H9 (cell line): ENCODE results near the gene WNT2. TPM values are rescaled to one million over a fixed set of nuclear protein-coding genes. Genes with fewer than 3 reads are reported as not detected.

Experiments used
- DNase-seq: peaks from one replicate; pipeline ENCODE4 v3.0.0-alpha.2; 2017
- H2AFZ ChIP-seq: one replicate; pipeline ENCODE4 v1.6.1; 2013; ENCODE audit warnings: mild to moderate bottlenecking, low read length, control low read depth, moderate library complexity
- H2AK5ac ChIP-seq: 2 replicates; pipeline ENCODE4 v1.6.1; 2013; ENCODE audit warnings: low read length, control low read depth, mixed read lengths; ENCODE audit not compliant: insufficient read length
- H2BK120ac ChIP-seq: one replicate; pipeline ENCODE4 v1.6.1; 2013; ENCODE audit warnings: low read depth, mild to moderate bottlenecking, low read length, control low read depth, inconsistent platforms; ENCODE audit not compliant: poor library complexity, severe bottlenecking
- H2BK12ac ChIP-seq: 2 replicates; pipeline ENCODE4 v1.6.1; 2013; ENCODE audit warnings: low read length, control low read depth, mixed read lengths, low read depth; ENCODE audit not compliant: insufficient read length
- H2BK15ac ChIP-seq: 2 replicates; pipeline ENCODE4 v1.6.1; 2013; ENCODE audit warnings: low read depth, low read length, control low read depth
- H2BK20ac ChIP-seq: one replicate; pipeline ENCODE4 v1.6.1; 2013; ENCODE audit warnings: low read depth, mild to moderate bottlenecking, low read length, control low read depth, inconsistent platforms; ENCODE audit not compliant: poor library complexity, severe bottlenecking
- H2BK5ac ChIP-seq: 2 replicates; pipeline ENCODE4 v1.6.1; 2013; ENCODE audit warnings: low read length, control low read depth, mixed read lengths; ENCODE audit not compliant: insufficient read length
- H3K14ac ChIP-seq: 2 replicates; pipeline ENCODE4 v1.6.1; 2013; ENCODE audit warnings: low read length, control low read depth; ENCODE audit not compliant: insufficient read depth
- H3K18ac ChIP-seq: 2 replicates; pipeline ENCODE4 v1.6.1; 2013; ENCODE audit warnings: low read depth, mild to moderate bottlenecking, mixed read lengths, low read length, control low read depth; ENCODE audit not compliant: insufficient read length
- H3K23ac ChIP-seq: 2 replicates; pipeline ENCODE4 v1.6.1; 2013; ENCODE audit warnings: low read length, control low read depth, mixed read lengths, low read depth; ENCODE audit not compliant: insufficient read length
- H3K23me2 ChIP-seq: 2 replicates; pipeline ENCODE4 v1.6.1; 2013; ENCODE audit warnings: low read depth, mild to moderate bottlenecking, mixed read lengths, low read length, control low read depth; ENCODE audit not compliant: insufficient read length, poor library complexity, severe bottlenecking
- H3K27ac ChIP-seq: 2 replicates; pipeline ENCODE4 v1.5.1; 2013; ENCODE audit warnings: low read length, control low read depth, mixed read lengths, low read depth; ENCODE audit not compliant: insufficient read length
- H3K27me3 ChIP-seq: 2 replicates; pipeline ENCODE4 v1.6.1; 2013; ENCODE audit warnings: low read length, control low read depth, inconsistent platforms; ENCODE audit not compliant: insufficient read depth
- H3K4ac ChIP-seq: 2 replicates; pipeline ENCODE4 v1.6.1; 2013; ENCODE audit warnings: low read depth, mild to moderate bottlenecking, control low read depth, inconsistent platforms, low read length, moderate library complexity
- H3K4me1 ChIP-seq: 2 replicates; pipeline ENCODE4 v1.6.1; 2013; ENCODE audit warnings: low read length, control low read depth, inconsistent platforms; ENCODE audit not compliant: insufficient read depth
- H3K4me2 ChIP-seq: 2 replicates; pipeline ENCODE4 v1.6.1; 2013; ENCODE audit warnings: low read length, control low read depth, mixed read lengths; ENCODE audit not compliant: insufficient read length, insufficient read depth
- H3K56ac ChIP-seq: 2 replicates; pipeline ENCODE4 v1.6.1; 2013; ENCODE audit warnings: low read depth, mild to moderate bottlenecking, mixed read lengths, low read length, control low read depth; ENCODE audit not compliant: insufficient read length
- H3K79me1 ChIP-seq: 2 replicates; pipeline ENCODE4 v1.6.1; 2013; ENCODE audit warnings: low read depth, mild to moderate bottlenecking, moderate library complexity, low read length, control low read depth, inconsistent platforms; ENCODE audit not compliant: insufficient read depth, poor library complexity, severe bottlenecking
- H3K79me2 ChIP-seq: 2 replicates; pipeline ENCODE4 v1.6.1; 2013; ENCODE audit warnings: low read length, control low read depth, inconsistent platforms; ENCODE audit not compliant: insufficient read depth
- H3K9ac ChIP-seq: 2 replicates; pipeline ENCODE4 v1.6.1; 2013; ENCODE audit warnings: low read length, control low read depth, mixed read lengths; ENCODE audit not compliant: insufficient read length; ENCODE audit errors: extremely low read depth
- H3K9me3 ChIP-seq: one replicate; pipeline ENCODE4 v1.6.1; 2013; ENCODE audit warnings: low read depth, low read length, inconsistent platforms; ENCODE audit not compliant: control insufficient read depth
- H3T11ph ChIP-seq: one replicate; pipeline ENCODE4 v1.6.1; 2013; ENCODE audit warnings: mild to moderate bottlenecking, low read length, control low read depth, inconsistent platforms
- H4K20me1 ChIP-seq: one replicate; pipeline ENCODE4 v1.6.1; 2013; ENCODE audit not compliant: control insufficient read depth, insufficient read length, insufficient read depth
- H4K5ac ChIP-seq: 2 replicates; pipeline ENCODE4 v1.6.1; 2013; ENCODE audit warnings: low read depth, mild to moderate bottlenecking, mixed read lengths, low read length, control low read depth; ENCODE audit not compliant: insufficient read length
- H4K8ac ChIP-seq: replicated peaks from 2 replicates; pipeline ENCODE4 v1.6.1; 2013; ENCODE audit warnings: low read length, control low read depth, mixed read lengths, low read depth; ENCODE audit not compliant: insufficient read length
- H4K91ac ChIP-seq: 2 replicates; pipeline ENCODE4 v1.6.1; 2013; ENCODE audit warnings: low read depth, mild to moderate bottlenecking, moderate library complexity, mixed read lengths, low read length, control low read depth; ENCODE audit not compliant: insufficient read length
- H3K27ac Mint-ChIP-seq, 3 experiments: 2 replicates in 2 of 3; 3 replicates in 1 of 3; pipeline ENCODE4 v1.8.0; 2020 to 2021; ENCODE audit warnings: mixed read lengths in 3 of 3, mild to moderate bottlenecking in 1 of 3, moderate library complexity in 1 of 3
- H3K27me3 Mint-ChIP-seq: 2 replicates; pipeline ENCODE4 v1.8.0; 2021; ENCODE audit warnings: low read depth, mild to moderate bottlenecking, moderate library complexity, mixed read lengths
- H3K36me3 Mint-ChIP-seq, 3 experiments: 2 replicates in 2 of 3; 3 replicates in 1 of 3; pipeline ENCODE4 v1.8.0; 2020 to 2021; ENCODE audit warnings: low read depth in 3 of 3, mixed read lengths in 3 of 3; ENCODE audit not compliant: insufficient read depth in 1 of 3
- H3K4me1 Mint-ChIP-seq, 2 experiments: 2 replicates each; pipeline ENCODE4 v1.8.0; 2020; ENCODE audit warnings: mixed read lengths in 2 of 2
- H3K4me3 Mint-ChIP-seq, 2 experiments: 2 replicates in 1 of 2; 3 replicates in 1 of 2; pipeline ENCODE4 v1.8.0; 2020 to 2021; ENCODE audit warnings: mild to moderate bottlenecking in 2 of 2, mixed read lengths in 2 of 2, moderate library complexity in 1 of 2
- H3K9me3 Mint-ChIP-seq, 2 experiments: 2 replicates in 1 of 2; 3 replicates in 1 of 2; pipeline ENCODE4 v1.8.0; 2020; ENCODE audit warnings: mild to moderate bottlenecking in 2 of 2, mixed read lengths in 2 of 2, moderate library complexity in 1 of 2
- CTCF ChIP-seq: fragments of 200-600 bp; sonication (generic); conservative IDR thresholded peaks from 3 replicates; pipeline ENCODE4 v1.8.0; 2021; ENCODE audit warnings: antibody characterized with exemption, mild to moderate bottlenecking
- WGBS: extraction: QIAGEN DNeasy Blood & Tissue Kit; methylation state at CpG from one replicate; pipeline ENCODE4 v1.1.7; 2013; ENCODE audit warnings: missing lambda C conversion rate, low lambda C conversion rate, mixed read lengths; ENCODE audit not compliant: insufficient read length; ENCODE audit errors: extremely low coverage; 5-methylcytosine and 5-hydroxymethylcytosine counted together
- total RNA-seq: library from RNA; stranded (reverse); gene quantifications from 2 replicates; pipeline ENCODE4 v1.2.1, GENCODE V29; 2021

WNT2 gene
- total RNA-seq, 1 experiment from 2014 or later, result not detected

- Mint-ChIP-seq H3K36me3 (no peaks in the 10 kb centered on the region; a peak in 2 of 7 replicates), H3K4me1 (peaks cover 9 to 22% of the 10 kb centered on the region in 2 experiments), H3K27me3 (peaks cover 83% of the 10 kb centered on the region), H3K4me3 (no peak overlapping the region), H3K27ac (no peak overlapping the region), H3K9me3 (no peaks in the 10 kb centered on the region)
- Histone ChIP-seq H2AFZ (no peak overlapping the region), H3T11ph (no peak overlapping the region), H3K18ac (no peak overlapping the region), H3K79me1 (no peaks in the 10 kb centered on the region), H3K79me2 (no peaks in the 10 kb centered on the region), H2BK5ac (no peak overlapping the region), H3K9ac (no peak overlapping the region), H3K4me1 (no peaks in the 10 kb centered on the region), H3K9me3 (no peaks in the 10 kb centered on the region), H3K23me2 (peaks cover 21% of the 10 kb centered on the region), H4K91ac (no peak overlapping the region), H4K8ac (no peak overlapping the region), H3K4me2 (no peak overlapping the region), H3K27me3 (peaks cover 57% of the 10 kb centered on the region), H2BK12ac (no peak overlapping the region), H3K14ac (no peak overlapping the region), H3K23ac (no peak overlapping the region), H2BK120ac (no peak overlapping the region), H2BK15ac (no peak overlapping the region), H3K56ac (no peak overlapping the region), H4K20me1 (no peaks in the 10 kb centered on the region), H2BK20ac (no peak overlapping the region), H4K5ac (no peak overlapping the region), H2AK5ac (no peak overlapping the region), H3K4ac (no peak overlapping the region), H3K27ac (no peak overlapping the region)
- TF ChIP-seq CTCF, result no peak
- DNase-seq, result no peak
- no CpG with 5 or more reads among the region's 10 CpGs for WGBS
These were observed 2.3 kb downstream of the WNT2 start for GRCh38 chr7:117320523-117320922.
